ENCODE results near the gene CYTH2.
"Not testable (repeated sequence)": the region's sequence is repeated elsewhere in the genome, so short reads cannot be mapped to it uniquely, and the experiment has no call there.

The CYTH2 gene

GRCh38 chr19:48513289-48514122 is 44.3 kb downstream of the CYTH2 start:
- DNase-seq, result peak; percentile 75 to 84

- DNase-seq, result no peak
These were observed 44.9 kb downstream of the CYTH2 start for GRCh38 chr19:48514123-48514458.

GRCh38 chr19:48516536-48516935 is 47.4 kb downstream of the CYTH2 start:
- DNase-seq, result no peak

DNA sequence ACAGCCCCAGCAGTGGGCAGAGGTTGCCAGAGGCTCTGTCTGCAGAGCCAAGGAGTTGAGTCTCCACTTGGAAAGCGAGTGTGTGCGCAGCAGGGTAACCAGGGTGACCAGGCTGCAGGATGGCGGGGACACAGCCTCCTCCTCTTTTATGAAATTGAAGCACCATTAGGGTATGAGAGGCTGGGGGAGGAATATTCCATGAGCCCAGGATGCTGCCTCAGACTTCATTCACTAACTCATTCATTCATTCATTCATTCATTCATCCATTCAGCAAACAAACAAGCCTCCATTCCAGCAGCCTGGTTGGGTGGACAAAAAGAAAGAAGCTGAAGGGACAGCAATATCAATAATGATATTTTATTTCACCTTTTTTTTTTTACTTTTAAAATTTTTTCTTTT is 49.0 kb downstream of the CYTH2 start:
- no peak for DNase-seq

GRCh38 chr19:48519426-48519825 is 50.3 kb downstream of the CYTH2 start:
- not testable (repeated sequence) for DNase-seq

DNA sequence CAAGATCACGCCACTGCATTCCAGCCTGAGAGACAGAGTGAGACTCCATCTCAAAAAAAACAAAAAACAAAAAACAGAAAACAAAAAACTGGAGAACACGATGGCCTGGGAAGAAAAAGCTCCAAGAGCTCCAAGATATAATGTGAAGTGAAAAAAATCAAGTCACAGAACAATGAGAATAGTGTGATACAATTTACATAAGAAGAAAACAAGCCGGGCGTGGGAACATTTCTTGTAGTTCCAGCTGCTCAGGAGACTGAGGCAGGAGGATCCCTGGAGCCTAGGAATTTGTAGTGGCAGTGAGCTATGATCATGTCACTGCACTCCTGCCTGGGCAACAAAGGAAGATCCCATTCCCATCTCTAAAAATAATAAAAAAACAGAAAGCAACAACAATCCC is 51.0 kb downstream of the CYTH2 start:
- no peak for DNase-seq

GRCh38 chr19:48524221-48524620 is 55.1 kb downstream of the CYTH2 start:
- no peak for DNase-seq

DNA sequence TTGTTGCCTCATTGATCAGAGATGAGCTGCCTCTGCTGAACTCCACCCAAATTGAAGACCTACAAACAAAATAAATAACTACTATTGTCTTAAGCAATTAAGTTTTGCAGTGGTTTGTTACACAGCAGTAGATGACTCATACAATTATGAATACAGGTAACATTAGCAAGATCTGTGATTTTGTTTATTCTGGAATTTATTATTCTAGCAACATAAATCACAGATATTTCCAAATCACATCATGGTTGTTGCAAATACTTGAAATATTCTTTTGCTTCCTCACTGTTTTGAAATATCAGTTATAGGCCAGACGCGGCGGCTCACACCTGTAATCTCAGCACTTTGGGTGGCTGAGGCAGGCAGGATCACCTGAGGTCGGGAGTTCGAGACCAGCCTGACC is 55.6 kb downstream of the CYTH2 start:
- no peak for DNase-seq

DNA sequence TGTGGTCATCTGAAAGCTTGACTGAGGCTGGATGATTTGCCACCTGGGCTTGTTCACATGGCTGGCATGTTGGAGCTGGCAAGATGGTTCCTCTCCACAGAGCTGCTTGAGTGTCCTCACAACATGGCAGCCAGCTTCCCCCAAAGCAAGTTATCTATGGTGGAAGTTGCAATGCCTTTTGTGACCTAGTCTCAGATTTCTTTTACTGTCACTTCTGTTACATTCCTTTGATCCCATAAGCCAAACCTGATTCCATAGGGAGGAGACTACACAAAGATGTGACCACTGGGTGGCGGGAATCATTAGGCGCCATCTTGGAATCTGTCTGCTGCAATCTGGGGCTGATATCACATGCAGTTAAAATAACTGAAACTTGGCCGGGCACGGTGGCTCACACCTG is 60.0 kb downstream of the CYTH2 start:
- DNase-seq, result no peak

- DNase-seq, result no peak
These were observed 61.0 kb downstream of the CYTH2 start for GRCh38 chr19:48530066-48530720.

GRCh38 chr19:48530770-48531169 is 61.6 kb downstream of the CYTH2 start:
- DNase-seq, result no peak

Data from hippocampal formation (tissue), 2 donors.